H1 (cell line): ENCODE data around the gene SLC30A10. TPM values are rescaled to one million over a fixed set of nuclear protein-coding genes. Genes with fewer than 3 reads are reported as not detected.

ENCODE experiments used
- CHD2 ChIP-seq: IDR thresholded peaks from 2 replicates; pipeline ENCODE4 v1.6.1; 2012; ENCODE audit warnings: low read length, improper control_type of control experiment
- CHD7 ChIP-seq: fragments of 300-600 bp; sonication (generic); IDR thresholded peaks from 2 replicates; pipeline ENCODE4 v1.7.1; 2012; ENCODE audit warnings: low read length, moderate library complexity, mild to moderate bottlenecking, inconsistent platforms; ENCODE audit not compliant: insufficient replicate concordance
- GTF2F1 ChIP-seq: IDR thresholded peaks from 2 replicates; pipeline ENCODE4 v1.6.1; 2012; ENCODE audit warnings: low read depth, low read length, improper control_type of control experiment, borderline replicate concordance
- TBP ChIP-seq: IDR thresholded peaks from 2 replicates; pipeline ENCODE4 v1.6.1; 2011; ENCODE audit warnings: low read depth, low read length, improper control_type of control experiment
- polyA plus RNA-seq, 7 experiments: library from polyadenylated mRNA; depleted of rRNA in 3 of 7; stranded (reverse) in 5 of 7; unstranded in 2 of 7; fragments of >200 nt in 5 of 7; fragments of 200-250 nt in 2 of 7; gene quantifications; 1 replicate in 5 of 7; 2 replicates in 1 of 7; 4 replicates in 1 of 7; pipeline versions ENCODE4 v1.2.1 to v1.2.3, GENCODE V29; 2011 to 2013; ENCODE audit warnings: missing spikeins in 2 of 7, mixed read lengths in 2 of 7
- total RNA-seq: library from RNA; stranded (reverse); fragmentation: NEBNext Ultra II Directional; extraction: Animal tissue kit (Norgen Biotek cat#: 25700); gene quantifications from 2 replicates; pipeline ENCODE4 v1.2.1, GENCODE V29; 2021

The SLC30A10 gene
- total and polyA plus RNA-seq, 2 of the 8 experiments (the other 6 are each of a cell fraction or from before 2014, with no cell fraction given), result 0.23 to 0.61 TPM

GRCh38 chr1:219931033-219931432 lies 2.7 kb upstream of the SLC30A10 start (continued):
- TF ChIP-seq CHD7 (no peak), GTF2F1 (no peak), CHD2 (no peak), TBP (no peak)
